GM21381 (cell line): Measurements from ENCODE around the gene ALPL.

ENCODE experiments used
- ATAC-seq: cut with Tn5 transposase; IDR thresholded peaks from one replicate; pipeline ENCODE4 v1.9.1; 2021; ENCODE audit warnings: mild to moderate bottlenecking, moderate library complexity; ENCODE audit not compliant: unreplicated experiment

Gene ALPL

DNA sequence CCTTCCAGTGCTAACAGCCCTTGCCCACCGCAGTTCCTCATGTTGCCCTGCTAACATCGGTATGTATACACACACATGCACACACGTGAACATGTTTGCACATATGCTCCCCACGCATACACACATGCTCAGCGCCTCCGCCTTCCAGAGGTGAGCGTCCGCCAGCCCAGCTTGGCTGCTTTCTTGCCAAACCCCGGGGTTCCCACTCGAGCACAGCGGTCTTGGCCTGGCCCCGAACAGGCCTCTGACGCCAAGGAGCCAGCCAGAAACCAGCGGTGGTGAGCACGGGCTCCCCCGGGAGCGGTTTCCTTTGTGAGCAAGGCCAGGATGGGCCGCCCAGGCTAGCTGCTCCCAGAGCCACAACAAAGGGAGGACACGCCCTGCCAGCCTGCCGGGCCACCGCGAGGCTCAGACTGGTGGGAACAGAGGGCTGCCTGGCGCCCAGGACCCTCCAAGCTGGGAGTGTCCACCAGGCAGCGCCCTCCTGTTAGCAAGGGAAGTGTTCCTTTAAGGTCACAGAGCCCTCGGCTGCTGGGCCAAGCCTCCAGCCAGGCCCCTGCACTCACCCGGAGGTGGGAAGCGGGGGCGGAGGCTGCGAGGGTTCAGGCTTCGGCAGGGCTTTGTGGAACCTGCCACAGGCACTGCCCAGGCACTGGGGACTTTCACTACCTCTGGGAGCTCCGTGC is 65.4 kb downstream of the ALPL start:
- ATAC-seq, result no peak

DNA sequence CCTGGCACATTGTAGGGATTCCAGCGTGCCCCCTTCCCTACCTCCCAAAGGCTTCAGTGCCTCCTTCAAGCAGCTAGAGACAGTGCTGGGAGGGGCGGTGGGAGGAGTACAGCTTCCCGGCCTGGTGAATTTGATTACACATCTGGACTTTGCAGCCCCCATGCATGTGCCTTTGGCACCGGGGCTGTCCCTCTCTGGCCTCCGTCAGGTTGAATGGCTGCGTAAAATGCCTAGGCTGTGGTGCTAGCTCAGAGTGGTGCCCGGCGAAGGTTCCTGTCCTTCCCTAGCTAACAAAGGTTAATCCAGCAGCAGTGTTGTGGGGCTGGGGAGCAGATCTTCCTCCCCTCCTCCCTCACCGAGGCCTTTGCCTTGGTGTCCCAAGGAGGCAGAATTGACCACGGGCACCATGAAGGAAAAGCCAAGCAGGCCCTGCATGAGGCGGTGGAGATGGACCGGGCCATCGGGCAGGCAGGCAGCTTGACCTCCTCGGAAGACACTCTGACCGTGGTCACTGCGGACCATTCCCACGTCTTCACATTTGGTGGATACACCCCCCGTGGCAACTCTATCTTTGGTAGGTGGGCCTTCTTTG is 66.2 kb downstream of the ALPL start:
- no peak for ATAC-seq

DNA sequence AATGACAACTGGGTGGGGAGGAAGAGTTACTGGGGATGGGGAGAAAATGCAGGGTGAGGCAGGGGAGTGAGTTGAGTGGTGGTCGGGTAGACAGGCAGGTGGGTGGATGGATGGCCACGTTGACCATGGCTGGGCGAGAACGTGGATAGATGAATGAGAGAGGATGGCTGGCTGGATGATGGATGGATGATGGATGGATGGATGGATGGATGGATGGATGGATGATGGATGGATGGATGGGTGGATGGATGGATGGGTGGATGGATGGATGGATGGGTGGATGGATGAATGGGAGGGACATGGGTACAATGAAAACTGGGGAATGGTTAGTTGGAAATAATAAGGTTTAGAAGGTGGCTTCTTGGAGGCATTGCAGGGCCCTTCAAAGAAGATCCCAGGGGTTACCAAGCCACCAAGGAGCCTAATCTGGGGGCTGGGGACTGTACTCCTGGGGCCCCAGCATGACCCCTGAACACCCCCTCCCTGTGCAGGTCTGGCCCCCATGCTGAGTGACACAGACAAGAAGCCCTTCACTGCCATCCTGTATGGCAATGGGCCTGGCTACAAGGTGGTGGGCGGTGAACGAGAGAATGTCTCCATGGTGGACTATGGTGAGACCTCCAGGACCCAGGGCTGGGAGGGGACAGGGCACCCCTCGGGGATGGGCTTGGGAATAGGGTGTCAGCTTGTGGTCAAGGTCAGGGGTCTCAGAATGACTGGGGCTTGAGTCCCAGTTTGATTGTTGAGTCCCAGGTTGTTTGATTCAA is 67.0 kb downstream of the ALPL start:
- no peak for ATAC-seq

DNA sequence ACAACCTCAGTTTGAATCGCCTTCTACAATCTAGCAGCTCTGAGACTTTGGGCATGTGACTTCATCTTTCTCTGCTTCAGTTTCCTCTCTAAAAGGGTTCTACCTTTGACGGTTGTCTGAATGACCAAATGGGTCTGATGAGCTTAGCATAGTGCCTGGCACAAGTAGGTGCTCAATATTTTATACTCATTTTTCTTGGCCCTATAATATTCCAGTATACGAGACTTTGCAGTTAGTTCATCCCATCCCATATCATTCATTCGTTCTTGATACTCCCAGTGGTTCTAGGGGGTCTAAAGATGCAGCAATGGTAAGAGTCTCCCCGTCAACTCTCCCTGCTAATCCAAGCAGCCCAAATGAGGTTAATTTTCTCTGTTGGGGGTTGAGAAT is 67.6 kb downstream of the ALPL start:
- ATAC-seq, result no peak

DNA sequence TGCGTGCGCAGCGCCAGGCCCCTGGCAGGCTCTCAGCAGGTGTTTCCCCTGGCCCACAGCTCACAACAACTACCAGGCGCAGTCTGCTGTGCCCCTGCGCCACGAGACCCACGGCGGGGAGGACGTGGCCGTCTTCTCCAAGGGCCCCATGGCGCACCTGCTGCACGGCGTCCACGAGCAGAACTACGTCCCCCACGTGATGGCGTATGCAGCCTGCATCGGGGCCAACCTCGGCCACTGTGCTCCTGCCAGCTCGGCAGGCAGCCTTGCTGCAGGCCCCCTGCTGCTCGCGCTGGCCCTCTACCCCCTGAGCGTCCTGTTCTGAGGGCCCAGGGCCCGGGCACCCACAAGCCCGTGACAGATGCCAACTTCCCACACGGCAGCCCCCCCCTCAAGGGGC is 68.1 kb downstream of the ALPL start:
- no peak for ATAC-seq

DNA sequence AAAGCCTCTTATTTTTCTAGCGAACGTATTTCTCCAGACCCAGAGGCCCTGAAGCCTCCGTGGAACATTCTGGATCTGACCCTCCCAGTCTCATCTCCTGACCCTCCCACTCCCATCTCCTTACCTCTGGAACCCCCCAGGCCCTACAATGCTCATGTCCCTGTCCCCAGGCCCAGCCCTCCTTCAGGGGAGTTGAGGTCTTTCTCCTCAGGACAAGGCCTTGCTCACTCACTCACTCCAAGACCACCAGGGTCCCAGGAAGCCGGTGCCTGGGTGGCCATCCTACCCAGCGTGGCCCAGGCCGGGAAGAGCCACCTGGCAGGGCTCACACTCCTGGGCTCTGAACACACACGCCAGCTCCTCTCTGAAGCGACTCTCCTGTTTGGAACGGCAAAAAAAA is 68.7 kb downstream of the ALPL start:
- ATAC-seq, result no peak

DNA sequence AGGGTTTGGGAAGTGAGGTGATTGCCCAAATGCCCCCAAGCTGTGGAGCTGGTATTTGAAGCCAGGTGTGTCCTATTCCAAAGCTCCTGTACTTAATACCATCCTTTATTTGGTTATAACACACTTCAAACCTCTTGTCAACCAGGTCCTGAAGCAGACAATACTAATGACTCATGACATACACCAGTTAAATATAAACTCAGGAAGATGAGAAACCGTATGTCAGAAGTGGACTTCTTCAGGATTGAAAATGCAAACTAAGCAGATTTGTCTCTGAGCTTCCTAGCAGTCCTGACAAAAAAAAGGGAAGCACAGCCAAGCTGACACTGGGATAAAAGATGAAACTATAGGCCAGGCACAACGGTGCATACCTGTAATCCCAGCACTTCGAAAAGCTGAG is 70.6 kb downstream of the ALPL start:
- no peak for ATAC-seq

DNA sequence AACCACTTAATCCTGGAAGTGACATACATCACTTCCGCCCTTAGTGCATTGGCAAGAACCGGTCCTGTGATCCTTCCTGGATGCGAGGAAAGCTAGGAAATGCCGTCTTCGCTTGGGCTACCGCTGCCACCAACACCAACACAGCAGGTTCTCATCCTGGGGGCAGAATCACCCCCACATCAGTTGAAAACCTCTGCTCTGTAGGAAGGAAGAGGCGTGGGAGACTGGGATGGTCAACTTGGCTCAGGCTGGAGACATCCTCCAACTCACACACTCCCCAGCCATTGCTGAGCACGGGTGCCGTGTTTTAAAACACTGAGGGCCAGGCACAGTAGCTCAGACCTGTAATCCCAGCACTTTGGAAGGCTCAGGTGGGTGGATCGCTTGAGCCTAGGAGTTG is 74.9 kb downstream of the ALPL start:
- ATAC-seq, result no peak

DNA sequence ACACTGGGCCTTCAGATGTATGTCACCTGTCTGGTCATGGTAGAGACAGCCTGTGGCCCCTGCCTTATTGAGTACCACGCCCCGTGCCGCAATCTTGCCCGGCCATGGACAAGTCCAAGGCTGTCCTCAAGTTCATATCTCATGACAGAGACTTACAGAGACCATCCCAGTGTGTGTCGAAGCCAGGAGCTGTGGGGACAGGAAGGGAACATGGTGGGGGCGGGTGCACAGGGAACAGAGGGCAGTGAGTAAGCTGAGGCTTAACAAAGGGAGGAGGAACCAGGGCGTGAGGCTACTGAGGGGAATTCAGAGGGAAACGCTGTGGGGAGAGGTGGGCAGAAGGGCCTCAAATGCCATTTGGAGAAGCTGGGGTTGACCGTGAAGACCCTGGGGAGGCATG is 75.8 kb downstream of the ALPL start:
- no peak for ATAC-seq

DNA sequence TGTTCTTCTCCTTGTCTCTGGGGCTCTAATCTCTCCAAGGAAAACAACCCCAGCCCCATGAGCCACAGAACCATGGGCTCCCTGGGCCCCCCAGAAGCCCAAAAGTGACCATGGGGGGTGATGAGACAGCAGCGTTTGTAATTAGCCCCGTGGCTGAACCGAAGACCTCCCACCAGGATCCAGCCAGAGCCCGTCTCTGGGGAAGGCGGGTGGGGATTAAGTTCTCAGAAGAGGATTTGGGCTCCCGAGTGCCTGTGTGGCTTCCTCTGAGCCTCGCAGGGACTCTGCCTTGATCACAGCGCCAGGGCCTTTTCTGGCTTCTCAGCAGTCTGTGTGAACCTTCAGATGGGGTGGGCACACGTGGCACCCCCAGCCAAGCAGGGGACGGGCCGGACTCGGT is 77.0 kb downstream of the ALPL start:
- ATAC-seq, result no peak

DNA sequence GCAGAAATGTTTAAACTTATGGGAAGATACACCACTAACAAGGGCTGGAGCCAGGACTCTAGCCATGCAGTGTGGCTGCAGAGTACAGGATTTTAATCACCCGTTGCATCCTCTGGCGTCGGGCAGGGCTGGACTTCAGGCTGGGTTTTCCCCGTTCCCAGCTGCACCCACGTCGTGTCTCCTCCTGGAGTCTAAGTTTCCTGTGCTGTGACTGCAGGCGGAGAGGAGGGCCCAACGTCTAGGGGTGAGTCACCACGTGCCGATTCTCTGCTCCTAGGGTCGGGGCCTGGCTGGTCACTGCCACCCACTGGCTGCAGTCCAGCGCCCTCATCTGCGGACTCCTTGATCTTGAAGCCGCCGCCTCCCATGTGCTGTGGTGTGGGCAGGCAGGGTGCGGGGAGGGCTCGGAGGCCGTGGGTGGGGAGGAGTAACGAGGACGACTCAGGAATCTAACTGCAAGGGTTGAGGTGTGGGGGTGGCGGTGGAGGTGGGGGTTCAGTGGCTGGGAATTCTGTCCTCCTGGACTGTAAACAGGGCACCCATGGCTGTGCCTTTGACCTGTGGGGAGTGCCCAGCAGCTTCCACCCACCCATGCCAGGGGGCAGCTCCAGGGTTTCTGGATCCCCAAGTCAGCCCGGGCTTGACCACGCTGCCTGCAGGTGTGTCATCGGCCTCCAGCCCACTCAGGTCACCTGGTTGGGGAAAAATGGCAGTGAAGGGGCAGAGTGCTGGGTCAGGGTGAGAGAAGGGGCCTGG is 77.8 kb downstream of the ALPL start:
- no peak for ATAC-seq

DNA sequence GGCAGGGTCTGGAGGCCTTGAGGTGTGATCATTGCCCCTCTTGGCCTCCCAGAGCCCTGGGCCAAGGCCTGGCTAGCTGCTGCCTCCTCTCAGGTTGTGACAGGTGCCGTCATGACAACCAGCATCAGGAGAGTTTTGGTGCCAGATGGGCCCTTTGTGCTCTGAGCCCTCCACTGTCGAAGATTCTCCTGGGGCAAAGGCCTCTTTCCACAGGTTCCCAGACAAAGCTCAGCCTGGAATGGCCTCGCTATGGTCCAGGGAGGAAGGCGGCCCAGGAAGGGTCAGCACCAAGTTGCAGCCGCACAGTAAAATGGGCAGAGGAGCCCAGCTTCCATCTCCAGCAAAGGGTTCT is 78.4 kb downstream of the ALPL start:
- ATAC-seq, result no peak

DNA sequence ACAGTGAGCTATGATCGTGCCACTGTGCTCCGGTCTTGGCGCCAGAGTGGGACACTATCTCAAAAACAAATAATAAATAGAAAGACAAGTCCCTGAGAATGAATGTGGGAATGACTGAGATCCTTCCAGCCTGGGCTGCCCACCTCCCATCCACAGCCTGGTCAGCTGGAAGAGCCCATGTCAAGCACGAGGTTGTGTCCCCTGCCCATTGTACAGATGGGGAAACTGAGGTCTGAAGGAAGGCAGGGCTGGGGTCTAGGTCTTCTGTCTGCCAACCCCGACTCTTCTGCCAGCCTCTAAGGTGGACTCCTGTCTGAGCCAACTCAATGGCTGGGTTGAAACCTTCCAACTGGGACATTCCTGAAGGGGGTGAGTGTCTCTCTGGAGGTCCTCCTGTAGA is 80.4 kb downstream of the ALPL start:
- no peak for ATAC-seq

DNA sequence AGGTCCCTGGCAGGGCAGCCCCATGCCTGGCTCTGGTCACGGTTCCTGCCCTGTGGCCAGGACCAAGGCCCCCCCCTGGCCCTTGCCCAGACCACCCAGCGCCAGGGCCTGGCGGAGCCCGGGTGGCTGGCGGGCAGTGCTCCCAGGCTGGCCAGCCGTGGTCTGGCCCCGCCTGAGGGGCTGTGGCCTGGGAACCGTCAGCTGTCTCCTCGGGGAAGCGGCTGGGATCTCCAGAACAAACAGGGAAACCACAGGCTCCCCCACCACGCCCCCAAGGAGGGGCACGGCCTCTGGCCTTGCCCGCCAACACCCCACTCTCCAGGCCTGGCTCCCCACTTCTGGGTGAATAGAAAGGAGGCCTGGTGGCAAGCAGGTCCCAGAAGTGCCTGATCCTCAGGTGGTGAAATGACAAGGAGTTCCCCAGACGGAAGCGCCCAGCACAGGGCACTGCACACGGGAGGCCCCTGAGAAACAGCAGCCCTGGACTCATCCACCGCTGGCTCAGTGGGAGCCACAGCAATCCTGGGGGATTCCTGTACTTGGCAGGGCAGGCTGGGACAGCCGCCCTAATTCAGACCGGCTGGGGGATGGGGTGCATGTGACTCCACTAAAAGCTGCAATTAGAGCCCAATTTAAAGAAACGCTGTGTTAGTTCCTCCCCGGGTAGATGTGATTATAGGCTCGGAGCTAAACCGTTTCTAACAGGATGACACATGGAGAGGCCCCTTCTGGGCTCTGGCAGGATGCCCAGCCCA is 81.1 kb downstream of the ALPL start:
- ATAC-seq, result no peak

DNA sequence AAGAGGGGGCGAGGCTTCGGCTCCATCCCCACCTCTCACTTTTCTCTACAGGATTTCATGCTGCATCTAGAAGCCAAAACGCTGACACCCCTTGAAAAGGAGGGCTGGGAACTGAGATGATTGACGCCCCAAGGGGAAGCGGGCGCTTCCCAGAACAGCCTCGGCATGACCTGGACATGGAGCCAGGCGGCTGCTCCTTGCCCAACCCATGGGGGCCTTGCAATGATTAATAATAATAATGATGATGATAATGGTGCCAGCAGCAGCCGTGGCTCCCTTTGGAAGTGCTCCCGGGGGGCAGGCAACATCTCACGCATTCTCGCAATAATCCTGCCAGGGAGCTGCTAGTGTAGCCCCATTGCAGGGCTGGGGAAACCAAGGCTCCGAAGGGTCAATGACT is 81.7 kb downstream of the ALPL start:
- ATAC-seq, result no peak

DNA sequence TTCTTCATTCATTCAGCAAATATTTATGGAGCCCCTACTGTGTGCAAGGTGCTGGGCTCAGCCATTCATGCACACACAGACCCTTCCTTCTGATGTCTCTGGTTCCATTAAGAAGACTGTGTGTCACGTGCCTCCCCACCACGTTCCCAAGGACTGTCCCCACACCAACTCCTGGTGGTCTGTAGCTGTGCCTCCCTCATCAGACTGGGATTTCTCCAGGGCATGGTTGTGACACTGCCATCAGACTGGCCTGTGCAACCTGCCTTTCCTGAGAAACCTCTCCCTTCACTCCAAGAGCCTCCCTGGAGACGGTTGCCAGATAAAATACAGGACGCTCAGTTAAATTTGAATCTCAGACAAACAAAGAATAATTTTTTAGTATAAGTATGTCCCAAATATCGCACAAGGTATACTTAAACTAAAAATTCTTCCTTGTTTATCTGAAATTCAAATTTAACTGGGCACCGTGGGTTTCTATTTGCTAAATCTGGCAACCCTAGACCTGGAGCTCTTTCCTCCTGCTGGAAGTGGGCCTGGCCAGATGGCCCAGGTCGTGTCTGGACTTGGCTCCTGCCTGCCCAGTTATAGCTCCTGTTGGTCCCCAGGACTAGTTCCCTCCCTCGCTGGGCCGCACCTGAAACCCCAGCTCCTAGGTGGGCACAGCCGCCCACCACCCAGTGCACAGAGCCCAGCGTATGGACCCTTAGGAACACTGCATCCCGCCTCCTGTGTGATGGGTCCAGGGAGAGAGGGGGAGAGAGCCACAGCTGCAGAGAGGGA is 83.1 kb downstream of the ALPL start:
- no peak for ATAC-seq

DNA sequence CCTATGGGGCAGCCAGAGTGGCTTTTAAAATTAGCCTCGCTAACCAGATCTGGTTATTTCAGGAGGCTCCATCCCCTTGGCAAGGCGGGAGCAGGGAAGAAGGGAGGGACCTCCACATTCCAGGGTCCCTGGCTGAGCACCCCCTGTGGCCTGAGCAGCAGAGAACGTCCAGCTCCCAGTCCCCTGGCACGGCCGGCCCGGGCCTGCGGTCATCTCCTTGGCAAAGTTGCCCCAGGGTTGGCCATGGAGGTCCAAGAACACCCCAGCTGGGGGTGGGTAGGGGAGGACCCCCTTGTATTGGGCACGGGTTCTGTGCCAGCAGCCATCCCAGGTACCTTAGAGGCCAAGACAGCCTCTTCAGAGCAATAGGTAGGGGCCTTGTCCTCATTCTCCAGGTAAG is 84.0 kb downstream of the ALPL start:
- ATAC-seq, result no peak

DNA sequence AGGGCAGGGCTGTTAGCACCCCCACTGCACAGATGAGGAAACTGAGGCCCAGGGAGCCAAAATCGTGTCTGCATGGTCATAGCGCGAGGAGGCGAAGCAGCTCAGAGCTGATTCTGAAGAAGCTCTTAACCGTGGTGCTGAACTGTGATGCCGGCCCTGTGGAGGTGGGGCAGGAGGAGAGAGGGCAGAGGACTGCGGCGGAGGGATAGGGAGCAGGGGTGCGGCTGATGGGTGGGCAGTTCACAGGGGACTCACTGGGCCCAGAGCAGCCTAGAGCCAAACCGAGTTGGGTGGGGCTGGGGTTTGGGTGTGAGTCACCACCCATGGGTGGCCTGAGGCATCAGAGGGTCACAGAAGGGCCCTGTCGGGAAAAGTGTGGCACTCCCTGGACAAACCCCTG is 85.3 kb downstream of the ALPL start:
- ATAC-seq, result no peak

DNA sequence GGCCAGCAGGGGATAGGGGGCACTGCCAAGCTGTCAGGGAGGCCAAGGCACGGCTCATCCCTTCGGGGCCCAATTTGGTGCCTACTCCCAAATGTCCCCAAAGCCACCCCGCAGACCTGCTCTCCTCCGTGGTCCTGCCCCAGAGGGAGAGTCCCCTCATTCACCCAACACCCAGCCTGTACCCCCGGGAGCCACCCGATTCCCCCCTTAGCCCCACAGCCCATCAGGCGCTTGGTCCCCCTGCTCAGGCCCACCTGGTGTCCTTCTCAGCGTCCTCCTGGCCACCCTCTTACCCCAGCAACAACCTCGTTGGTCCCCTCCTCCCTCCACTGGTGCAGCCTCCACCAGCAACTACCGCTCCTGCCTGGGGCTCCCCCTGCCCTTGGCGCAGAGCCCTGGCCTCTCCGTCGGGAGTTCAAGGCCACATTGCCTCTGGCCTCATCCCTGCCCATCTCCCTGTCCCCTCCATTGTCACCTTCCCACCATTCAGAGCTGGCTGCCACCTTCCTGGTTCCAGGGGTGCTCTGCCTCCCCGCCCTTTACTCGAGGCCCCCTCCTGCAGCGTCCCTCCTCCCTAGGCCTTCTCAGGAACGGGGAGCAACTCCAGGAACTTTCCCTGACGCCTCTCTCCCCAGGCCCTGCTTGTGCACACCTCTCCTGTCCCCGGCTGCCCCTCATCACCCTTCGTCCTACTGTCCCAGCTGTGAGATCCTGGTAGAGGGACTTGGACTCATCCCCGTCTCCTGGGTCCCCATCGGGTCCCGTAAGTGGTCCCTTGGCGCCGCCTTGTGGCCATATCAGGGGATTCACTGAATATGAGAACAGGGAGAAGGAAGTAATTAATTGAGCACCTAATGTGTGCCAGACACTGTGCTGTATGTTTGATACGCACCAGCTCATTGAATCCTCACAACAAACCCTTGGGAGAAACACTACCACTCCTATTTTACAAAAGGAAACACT is 86.0 kb downstream of the ALPL start:
- ATAC-seq, result no peak
